Body of pancreas (tissue), 4 donors: Measurements from ENCODE around the gene RNU6-1. TPM values are rescaled to one million over a fixed set of nuclear protein-coding genes. Genes with fewer than 3 reads are reported as not detected.

Experiments
- ATAC-seq: fragments of 150-250 bp; one replicate; pipeline ENCODE4 v1.9.1; 2016
- DNase-seq, 4 donors: peaks; one replicate each; pipeline ENCODE4 v3.0.0-alpha.2; 2019
- H3K27ac ChIP-seq, 4 donors: fragments of 200-600 bp; sonication (generic); 1 replicate in 3 of 4; 2 replicates in 1 of 4; pipeline versions ENCODE4 v1.5.1 to v1.6.1; 2016 to 2019; ENCODE audit warnings: mild to moderate bottlenecking in 1 of 4, mixed read lengths in 1 of 4, moderate library complexity in 1 of 4
- H3K27me3 ChIP-seq, 2 donors: fragments of 200-600 bp; sonication (generic); one replicate each; pipeline ENCODE4 v1.6.0; 2016; ENCODE audit warnings: mild to moderate bottlenecking in 1 of 2
- H3K36me3 ChIP-seq, 2 donors: fragments of 200-600 bp; sonication (generic); replicated peaks in 1 of 2; 2 replicates each; pipeline ENCODE4 v1.5.1; 2016; ENCODE audit warnings: low read depth in 2 of 2; ENCODE audit not compliant: insufficient read depth in 1 of 2
- H3K4me1 ChIP-seq: fragments of 200-600 bp; sonication (generic); one replicate; pipeline ENCODE4 v1.6.0; 2016
- H3K4me3 ChIP-seq, 2 donors: fragments of 200-600 bp; sonication (generic); 1 replicate in 1 of 2; 2 replicates in 1 of 2; pipeline ENCODE4 v1.5.1; 2016 to 2019
- H3K9me3 ChIP-seq, 3 donors: fragments of 200-600 bp; sonication (generic); 1 replicate in 2 of 3; 2 replicates in 1 of 3; pipeline ENCODE4 v1.5.1; 2016
- CTCF ChIP-seq, 7 experiments: fragments of 450-650 bp in 4 of 7; fragments of 200-600 bp in 3 of 7; sonication (generic) in 3 of 7; IDR thresholded peaks; one replicate each; pipeline ENCODE4 v1.5.1; 2016 to 2019; ENCODE audit warnings: antibody characterized with exemption in 7 of 7
- POLR2A ChIP-seq, 3 donors: fragments of 450-650 bp; IDR thresholded peaks; one replicate each; pipeline ENCODE4 v1.6.1; 2016; ENCODE audit warnings: antibody characterized with exemption in 3 of 3, mild to moderate bottlenecking in 2 of 3
- WGBS, 2 donors: methylation state at CpG; one replicate each; pipeline ENCODE4 v1.1.5; 2017; 5-methylcytosine and 5-hydroxymethylcytosine counted together
- intact Hi-C: fragments of 100-400 bp; cut with DNase I; formaldehyde crosslinking; loops from one replicate; pipeline ENCODE4 v1.15.1; 2023
- total RNA-seq, 2 donors: library from RNA; depleted of rRNA; stranded (reverse); fragments of >200 nt; gene quantifications; one replicate each; pipeline ENCODE4 v1.1.0, GENCODE V29; 2016

RNU6-1 gene
- total RNA-seq, 2 donors from 2014 or later = not detected

GRCh38 chr15:67850336-67850735 lies 10.5 kb upstream of the RNU6-1 start:
- DNase-seq (no peak), ATAC-seq (no peak)
- Histone ChIP-seq H3K9me3 (peaks cover 0 to 3% (median 0%) of the 10 kb centered on the region in 3 donors), H3K4me3 (no peak overlapping the region), H3K27ac (no peak overlapping the region), H3K4me1 (no peaks in the 10 kb centered on the region), H3K36me3 (no peaks in the 10 kb centered on the region), H3K27me3 (no peaks in the 10 kb centered on the region)
- TF ChIP-seq POLR2A (IDR thresholded peaks at IDR 0.05) = no peak
- no peak for TF ChIP-seq CTCF (IDR thresholded peaks at IDR 0.05)
- WGBS, 2 donors = 51 to 57% methylated on average over 7 of the region's 7 CpGs
- intact Hi-C loops = no loop called here

GRCh38 chr15:67849538-67849937 lies 9.7 kb upstream of the RNU6-1 start:
- Histone ChIP-seq H3K4me3 (no peak overlapping the region), H3K36me3 (no peaks in the 10 kb centered on the region), H3K27ac (no peak overlapping the region), H3K4me1 (no peaks in the 10 kb centered on the region), H3K27me3 (no peaks in the 10 kb centered on the region), H3K9me3 (peaks cover 0 to 3% (median 0%) of the 10 kb centered on the region in 3 donors)
- no peak for TF ChIP-seq CTCF (IDR thresholded peaks at IDR 0.05)
- TF ChIP-seq POLR2A (IDR thresholded peaks at IDR 0.05) = no peak
- ATAC-seq (no peak), DNase-seq (no peak)
- intact Hi-C loops = no loop called here
- WGBS, 2 donors = 100% methylated on average over 1 of the region's 1 CpG

GRCh38 chr15:67845974-67846373 lies 6.1 kb upstream of the RNU6-1 start:
- Histone ChIP-seq H3K9me3 (peaks cover 0 to 3% (median 0%) of the 10 kb centered on the region in 3 donors), H3K4me3 (no peak overlapping the region), H3K4me1 (peaks cover 6% of the 10 kb centered on the region), H3K36me3 (no peaks in the 10 kb centered on the region), H3K27me3 (no peaks in the 10 kb centered on the region), H3K27ac (no peak overlapping the region)
- intact Hi-C loops = no loop called here
- WGBS, 2 donors = 65 to 81% methylated on average over 5 of the region's 5 CpGs
- TF ChIP-seq CTCF (IDR thresholded peaks at IDR 0.05) = no peak
- TF ChIP-seq POLR2A (IDR thresholded peaks at IDR 0.05) = no peak
- ATAC-seq (no peak), DNase-seq (no peak)

GRCh38 chr15:67843571-67844387 lies 3.9 kb upstream of the RNU6-1 start:
- 79 to 83% methylated on average over 7 of the region's 7 CpGs for WGBS, 2 donors
- TF ChIP-seq POLR2A (IDR thresholded peaks at IDR 0.05) (no peak), CTCF (IDR thresholded peaks at IDR 0.05) (no peak)
- no peak for DNase-seq
- Histone ChIP-seq H3K36me3 (no peaks in the 10 kb centered on the region), H3K4me3 (no peak overlapping the region), H3K4me1 (peaks cover 17% of the 10 kb centered on the region), H3K27me3 (no peaks in the 10 kb centered on the region), H3K9me3 (no peaks in the 10 kb centered on the region), H3K27ac (no peak overlapping the region)
- intact Hi-C loops = no loop called here
- ATAC-seq = no peak

- Histone ChIP-seq H3K4me1 (peaks cover 18% of the 10 kb centered on the region), H3K4me3 (no peak overlapping the region), H3K27me3 (no peaks in the 10 kb centered on the region), H3K36me3 (no peaks in the 10 kb centered on the region), H3K9me3 (no peaks in the 10 kb centered on the region), H3K27ac (no peak overlapping the region)
- intact Hi-C loops = no loop called here
- TF ChIP-seq POLR2A (IDR thresholded peaks at IDR 0.05) = no peak
- no peak for TF ChIP-seq CTCF (IDR thresholded peaks at IDR 0.05)
- ATAC-seq = no peak
- no peak for DNase-seq
- WGBS, 2 donors = 81 to 94% methylated on average over 7 of the region's 7 CpGs
These were observed 3.3 kb upstream of the RNU6-1 start for GRCh38 chr15:67843092-67843501.
